WTC11 (cell line): ENCODE data around the gene GADL1. TPM values are rescaled to one million over a fixed set of nuclear protein-coding genes. Genes with fewer than 3 reads are reported as not detected.

ENCODE experiments used
- ATAC-seq: fragments of 200-7000 bp; cut with Tn5 transposase; 2 replicates; pipeline ENCODE4 v1.10.0; 2021; ENCODE audit warnings: mild to moderate bottlenecking, moderate library complexity
- CTCF ChIA-PET: fragments of 300-600 bp; sonication (Branson Sonifier 250); formaldehyde crosslinking; loops from one replicate; lab custom pipeline; 2021; ENCODE audit warnings: antibody characterized with exemption; lab: Charles Lee
- POLR2A ChIA-PET: fragments of 350-600 bp; sonication (Branson Sonifier 250); formaldehyde crosslinking; loops from one replicate; lab custom pipeline; 2021; ENCODE audit warnings: antibody characterized with exemption; lab: Charles Lee
- DNase-seq: peaks from one replicate; pipeline ENCODE4 v3.0.0; 2021; ENCODE audit warnings: low spot score
- H3K27ac Mint-ChIP-seq: 2 replicates; pipeline ENCODE4 v1.8.0; 2021; ENCODE audit warnings: mixed read lengths
- H3K27me3 Mint-ChIP-seq: 2 replicates; pipeline ENCODE4 v1.8.0; 2021; ENCODE audit warnings: low read depth, mild to moderate bottlenecking, moderate library complexity, mixed read lengths
- H3K36me3 Mint-ChIP-seq: 2 replicates; pipeline ENCODE4 v1.8.0; 2021; ENCODE audit warnings: mixed read lengths
- H3K4me1 Mint-ChIP-seq: 2 replicates; pipeline ENCODE4 v1.8.0; 2022; ENCODE audit warnings: mixed read lengths
- H3K4me3 Mint-ChIP-seq: 2 replicates; pipeline ENCODE4 v1.8.0; 2021; ENCODE audit warnings: mild to moderate bottlenecking, moderate library complexity, mixed read lengths
- H3K9me3 Mint-ChIP-seq: 2 replicates; pipeline ENCODE4 v1.8.0; 2021; ENCODE audit warnings: mixed read lengths
- ATF1 ChIP-seq: sonication (generic); formaldehyde crosslinking; IDR thresholded peaks from 2 replicates; pipeline ENCODE4 v1.8.1; 2023; ENCODE audit warnings: mild to moderate bottlenecking, moderate library complexity, missing genetic modification reagents
- CREB1 ChIP-seq: sonication (generic); formaldehyde crosslinking; IDR thresholded peaks from 2 replicates; pipeline ENCODE4 v1.8.0; 2023; ENCODE audit warnings: mild to moderate bottlenecking, missing genetic modification reagents
- EMX1 ChIP-seq: fragments of 250-450 bp; sonication (Bioruptor Pico); IDR thresholded peaks from 2 replicates; pipeline ENCODE4 v1.8.0; 2021; ENCODE audit warnings: mild to moderate bottlenecking
- FOXJ3 ChIP-seq: sonication (generic); formaldehyde crosslinking; IDR thresholded peaks from 2 replicates; pipeline ENCODE4 v1.9.0; 2021; ENCODE audit warnings: missing genetic modification reagents, mild to moderate bottlenecking, borderline replicate concordance
- FOXK1 ChIP-seq: sonication (generic); formaldehyde crosslinking; IDR thresholded peaks from 2 replicates; pipeline ENCODE4 v1.8.0; 2022; ENCODE audit warnings: mild to moderate bottlenecking, moderate library complexity, missing genetic modification reagents
- GABPB1 ChIP-seq: sonication (generic); formaldehyde crosslinking; IDR thresholded peaks from 2 replicates; pipeline ENCODE4 v1.8.1; 2023; ENCODE audit warnings: mild to moderate bottlenecking, missing genetic modification reagents
- GTF2I ChIP-seq: fragments of 250-450 bp; sonication (Bioruptor Pico); conservative IDR thresholded peaks from 2 replicates; pipeline ENCODE4 v1.4.0; 2021; ENCODE audit warnings: mild to moderate bottlenecking
- HMGA2 ChIP-seq: fragments of 250-450 bp; sonication (Bioruptor Pico); IDR thresholded peaks from 2 replicates; pipeline ENCODE4 v1.4.0; 2021; ENCODE audit warnings: mild to moderate bottlenecking, moderate library complexity
- PRRX2 ChIP-seq: fragments of 250-450 bp; sonication (Bioruptor Pico); IDR thresholded peaks from 2 replicates; pipeline ENCODE4 v1.8.0; 2021; ENCODE audit warnings: mild to moderate bottlenecking
- SOX15 ChIP-seq: fragments of 250-450 bp; sonication (Bioruptor Pico); IDR thresholded peaks from 2 replicates; pipeline ENCODE4 v1.9.0; 2021; ENCODE audit warnings: mild to moderate bottlenecking
- TEAD1 ChIP-seq: sonication (generic); formaldehyde crosslinking; IDR thresholded peaks from 2 replicates; pipeline ENCODE4 v1.8.0; 2022; ENCODE audit warnings: mild to moderate bottlenecking, missing genetic modification reagents
- TEAD4 ChIP-seq: sonication (generic); formaldehyde crosslinking; IDR thresholded peaks from 2 replicates; pipeline ENCODE4 v1.8.0; 2022; ENCODE audit warnings: mild to moderate bottlenecking, missing genetic modification reagents
- ZBTB21 ChIP-seq: sonication (generic); formaldehyde crosslinking; IDR thresholded peaks from 2 replicates; pipeline ENCODE4 v1.8.1; 2023; ENCODE audit warnings: mild to moderate bottlenecking, missing genetic modification reagents, borderline replicate concordance
- ZNF138 ChIP-seq: sonication (generic); formaldehyde crosslinking; conservative IDR thresholded peaks from 2 replicates; pipeline ENCODE4 v1.8.1; 2022; ENCODE audit warnings: mild to moderate bottlenecking, moderate library complexity, missing genetic modification reagents
- ZNF219 ChIP-seq: sonication (generic); formaldehyde crosslinking; IDR thresholded peaks from 2 replicates; pipeline ENCODE4 v1.8.0; 2023; ENCODE audit warnings: missing genetic modification reagents, mild to moderate bottlenecking, borderline replicate concordance
- ZNF317 ChIP-seq: sonication (generic); formaldehyde crosslinking; IDR thresholded peaks from 2 replicates; pipeline ENCODE4 v1.8.1; 2023; ENCODE audit warnings: low read depth, mild to moderate bottlenecking, moderate library complexity, missing genetic modification reagents, borderline replicate concordance
- total RNA-seq: library from RNA; stranded (reverse); gene quantifications from 3 replicates; pipeline ENCODE4 v1.2.3, GENCODE V29; 2021
- TF ChIP-seq, protein P1 (sequence below): fragments of 250-450 bp; sonication (Bioruptor Pico); conservative IDR thresholded peaks from 2 replicates; pipeline ENCODE4 v1.9.0; 2021; ENCODE audit warnings: mild to moderate bottlenecking
- TF ChIP-seq, protein P2 (sequence below): sonication (generic); formaldehyde crosslinking; conservative IDR thresholded peaks from 2 replicates; pipeline ENCODE4 v1.8.1; 2023; ENCODE audit warnings: mild to moderate bottlenecking, low read depth, missing genetic modification reagents, moderate library complexity
- TF ChIP-seq, protein P3 (sequence below): fragments of 200-600 bp; IDR thresholded peaks from 2 replicates; pipeline ENCODE4 v1.8.0; 2022; ENCODE audit warnings: antibody characterized with exemption
- TF ChIP-seq, protein P4 (sequence below): sonication (generic); formaldehyde crosslinking; IDR thresholded peaks from 2 replicates; pipeline ENCODE4 v1.8.0; 2022; ENCODE audit warnings: mild to moderate bottlenecking, missing genetic modification reagents
- TF ChIP-seq, protein P5 (sequence below): fragments of 250-450 bp; sonication (Bioruptor Pico); IDR thresholded peaks from 2 replicates; pipeline ENCODE4 v2.1.2; 2022; ENCODE audit warnings: mild to moderate bottlenecking, moderate library complexity
- TF ChIP-seq, protein P6 (sequence below): sonication (generic); formaldehyde crosslinking; IDR thresholded peaks from 2 replicates; pipeline ENCODE4 v1.8.1; 2023; ENCODE audit warnings: mild to moderate bottlenecking, missing genetic modification reagents

Gene GADL1
- total RNA-seq, 1 experiment from 2014 or later, result 0.15 TPM

DNA sequence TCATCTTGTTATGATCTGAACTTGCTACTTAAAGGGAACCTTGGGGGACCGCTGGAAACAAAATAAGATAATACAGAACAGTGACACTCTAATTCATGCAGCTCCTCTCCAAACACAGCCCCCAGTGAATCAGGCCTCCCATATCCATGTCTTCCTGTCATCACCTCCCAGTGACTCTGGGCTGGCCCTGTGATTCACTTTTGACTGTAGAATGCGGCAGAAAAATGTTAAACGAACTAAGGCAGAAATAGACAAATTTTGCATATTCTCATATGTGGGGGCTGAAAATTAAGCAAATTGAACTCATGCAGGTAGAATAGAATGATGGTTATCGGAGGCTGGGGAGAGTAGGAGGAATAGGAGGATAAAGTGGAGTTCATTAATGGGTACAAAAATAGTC lies 20.2 kb upstream of the GADL1 start:
- no peak for ATAC-seq
- TF ChIP-seq EMX1 (CRISPR knock-in tag) (no peak), TEAD4 (CRISPR knock-in tag) (no peak), ATF1 (CRISPR knock-in tag) (no peak), FOXJ3 (CRISPR knock-in tag) (no peak), ZNF138 (CRISPR knock-in tag) (no peak)
- Mint-ChIP-seq H3K27me3 (peaks cover 6% of the 10 kb centered on the region), H3K36me3 (no peaks in the 10 kb centered on the region), H3K4me1 (peaks cover 19% of the 10 kb centered on the region), H3K4me3 (no peak overlapping the region), H3K27ac (no peak overlapping the region), H3K9me3 (0 out of 2 replicates have a peak, but pooled peaks cover under 1% of the 10 kb centered on the region)
- DNase-seq, result no peak
- ChIA-PET CTCF (no interaction called here), POLR2A (no interaction called here)

DNA sequence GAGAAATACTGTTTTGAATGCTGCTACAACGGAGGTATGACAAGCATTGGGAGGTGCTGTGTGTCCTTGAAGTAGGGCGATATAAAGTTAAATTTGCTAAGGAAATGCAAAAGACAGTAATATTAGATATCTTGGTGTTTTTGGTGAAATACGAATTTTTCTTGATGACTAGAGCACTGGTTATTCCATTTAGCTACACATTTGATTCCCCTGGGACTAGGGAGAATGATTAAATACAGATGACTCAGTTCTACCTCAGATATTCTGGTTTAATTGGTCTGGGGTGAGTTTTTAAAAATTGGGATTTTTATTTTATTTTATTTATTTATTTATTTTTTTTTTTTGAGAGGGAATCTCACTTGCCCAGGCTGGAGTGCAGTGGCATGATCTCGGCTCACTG lies 18.7 kb upstream of the GADL1 start:
- TF ChIP-seq, protein P1, sequence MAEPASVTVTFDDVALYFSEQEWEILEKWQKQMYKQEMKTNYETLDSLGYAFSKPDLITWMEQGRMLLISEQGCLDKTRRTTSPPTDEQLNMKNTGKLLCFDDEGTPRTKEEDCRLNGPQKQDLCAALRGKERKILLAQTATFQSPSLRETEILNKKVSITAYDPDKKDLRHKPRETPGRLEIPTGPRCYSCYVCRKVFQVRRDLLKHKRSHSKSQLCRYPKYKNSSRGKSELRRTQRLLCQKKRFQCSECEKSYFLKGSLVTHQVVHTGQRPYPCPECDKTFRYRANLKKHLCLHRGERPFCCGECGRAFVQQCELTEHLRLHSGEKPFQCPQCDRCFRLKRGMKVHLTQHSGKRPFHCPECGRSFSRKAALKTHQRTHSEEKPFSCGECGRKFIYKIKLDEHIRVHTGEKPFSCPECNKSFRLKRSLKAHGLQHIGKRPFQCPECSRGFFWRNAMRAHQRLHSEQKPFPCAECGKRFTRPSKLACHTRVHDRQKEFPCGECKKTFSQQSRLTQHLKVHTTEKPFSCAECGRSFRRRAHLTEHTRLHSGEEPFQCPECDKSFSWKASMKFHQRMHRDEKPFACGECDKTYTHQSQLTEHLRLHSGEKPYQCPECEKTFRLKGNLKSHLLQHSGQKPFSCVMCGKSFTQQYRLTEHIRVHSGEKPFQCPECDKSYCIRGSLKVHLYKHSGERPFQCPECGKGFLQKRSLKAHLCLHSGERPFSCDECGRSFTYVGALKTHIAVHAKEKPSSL, result no peak
- no peak for TF ChIP-seq ZNF138 (CRISPR knock-in tag)
- TF ChIP-seq ZNF317, result no peak
- TF ChIP-seq, protein P2, sequence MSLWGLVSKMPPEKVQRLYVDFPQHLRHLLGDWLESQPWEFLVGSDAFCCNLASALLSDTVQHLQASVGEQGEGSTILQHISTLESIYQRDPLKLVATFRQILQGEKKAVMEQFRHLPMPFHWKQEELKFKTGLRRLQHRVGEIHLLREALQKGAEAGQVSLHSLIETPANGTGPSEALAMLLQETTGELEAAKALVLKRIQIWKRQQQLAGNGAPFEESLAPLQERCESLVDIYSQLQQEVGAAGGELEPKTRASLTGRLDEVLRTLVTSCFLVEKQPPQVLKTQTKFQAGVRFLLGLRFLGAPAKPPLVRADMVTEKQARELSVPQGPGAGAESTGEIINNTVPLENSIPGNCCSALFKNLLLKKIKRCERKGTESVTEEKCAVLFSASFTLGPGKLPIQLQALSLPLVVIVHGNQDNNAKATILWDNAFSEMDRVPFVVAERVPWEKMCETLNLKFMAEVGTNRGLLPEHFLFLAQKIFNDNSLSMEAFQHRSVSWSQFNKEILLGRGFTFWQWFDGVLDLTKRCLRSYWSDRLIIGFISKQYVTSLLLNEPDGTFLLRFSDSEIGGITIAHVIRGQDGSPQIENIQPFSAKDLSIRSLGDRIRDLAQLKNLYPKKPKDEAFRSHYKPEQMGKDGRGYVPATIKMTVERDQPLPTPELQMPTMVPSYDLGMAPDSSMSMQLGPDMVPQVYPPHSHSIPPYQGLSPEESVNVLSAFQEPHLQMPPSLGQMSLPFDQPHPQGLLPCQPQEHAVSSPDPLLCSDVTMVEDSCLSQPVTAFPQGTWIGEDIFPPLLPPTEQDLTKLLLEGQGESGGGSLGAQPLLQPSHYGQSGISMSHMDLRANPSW (CRISPR knock-in tag), result no peak
- TF ChIP-seq, protein P3, sequence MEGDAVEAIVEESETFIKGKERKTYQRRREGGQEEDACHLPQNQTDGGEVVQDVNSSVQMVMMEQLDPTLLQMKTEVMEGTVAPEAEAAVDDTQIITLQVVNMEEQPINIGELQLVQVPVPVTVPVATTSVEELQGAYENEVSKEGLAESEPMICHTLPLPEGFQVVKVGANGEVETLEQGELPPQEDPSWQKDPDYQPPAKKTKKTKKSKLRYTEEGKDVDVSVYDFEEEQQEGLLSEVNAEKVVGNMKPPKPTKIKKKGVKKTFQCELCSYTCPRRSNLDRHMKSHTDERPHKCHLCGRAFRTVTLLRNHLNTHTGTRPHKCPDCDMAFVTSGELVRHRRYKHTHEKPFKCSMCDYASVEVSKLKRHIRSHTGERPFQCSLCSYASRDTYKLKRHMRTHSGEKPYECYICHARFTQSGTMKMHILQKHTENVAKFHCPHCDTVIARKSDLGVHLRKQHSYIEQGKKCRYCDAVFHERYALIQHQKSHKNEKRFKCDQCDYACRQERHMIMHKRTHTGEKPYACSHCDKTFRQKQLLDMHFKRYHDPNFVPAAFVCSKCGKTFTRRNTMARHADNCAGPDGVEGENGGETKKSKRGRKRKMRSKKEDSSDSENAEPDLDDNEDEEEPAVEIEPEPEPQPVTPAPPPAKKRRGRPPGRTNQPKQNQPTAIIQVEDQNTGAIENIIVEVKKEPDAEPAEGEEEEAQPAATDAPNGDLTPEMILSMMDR, result no peak
- TF ChIP-seq SOX15 (CRISPR knock-in tag), result no peak
- TF ChIP-seq ZNF219 (CRISPR knock-in tag), result no peak
- no peak for TF ChIP-seq PRRX2 (CRISPR knock-in tag)
- no peak for TF ChIP-seq GTF2I (CRISPR knock-in tag)
- TF ChIP-seq TEAD1, result no peak
- no peak for TF ChIP-seq FOXK1 (CRISPR knock-in tag)
- no peak for TF ChIP-seq HMGA2 (CRISPR knock-in tag)
- ChIA-PET CTCF (interaction anchor here (0.7 to 1.5 kb wide), 3 partner anchors 20 to 534 kb away, joined by 3 to 6 read pairs (median 3); no protein-coding TSS in a partner anchor), POLR2A (no interaction called here)
- peaks cover 34% of the 10 kb centered on the region for H3K4me1 Mint-ChIP-seq
- H3K36me3 Mint-ChIP-seq, result no peaks in the 10 kb centered on the region
- peaks cover 6% of the 10 kb centered on the region for H3K27me3 Mint-ChIP-seq
- DNase-seq (no peak), ATAC-seq (no peak)
- no peak overlapping the region for H3K4me3 Mint-ChIP-seq
- H3K27ac Mint-ChIP-seq, result no peak overlapping the region
- H3K9me3 Mint-ChIP-seq, result no peaks in the 10 kb centered on the region

DNA sequence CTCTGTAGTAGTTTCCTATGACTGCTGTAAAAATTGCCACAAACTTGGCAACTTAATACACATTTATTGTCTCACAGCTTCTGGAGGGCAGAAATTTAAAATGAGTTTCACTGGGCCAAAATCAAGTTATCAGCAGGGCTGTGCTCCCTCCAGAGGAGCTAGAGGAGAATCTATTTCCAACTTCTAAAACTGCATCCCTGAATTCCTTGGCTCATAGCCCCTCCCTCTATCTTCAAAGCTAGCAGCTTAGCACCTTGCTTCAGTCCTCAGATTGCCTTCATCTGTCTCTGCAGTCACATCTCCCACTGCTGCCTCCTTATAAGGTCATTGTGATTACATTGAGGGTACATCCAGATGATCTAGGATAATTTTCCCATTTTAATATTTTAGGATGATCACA lies 17.8 kb upstream of the GADL1 start:
- CTCF ChIA-PET, result interaction anchor here (0.7 to 1.5 kb wide), 2 partner anchors 21 to 535 kb away, joined by 3 to 6 read pairs; no protein-coding TSS in a partner anchor
- POLR2A ChIA-PET, result no interaction called here
- Mint-ChIP-seq H3K27me3 (peaks cover 11% of the 10 kb centered on the region), H3K4me1 (peaks cover 32% of the 10 kb centered on the region), H3K27ac (no peak overlapping the region), H3K4me3 (no peak overlapping the region), H3K36me3 (no peaks in the 10 kb centered on the region), H3K9me3 (no peaks in the 10 kb centered on the region)
- ATAC-seq, result peak; percentile 78
- no peak for DNase-seq
- TF ChIP-seq, protein P4, sequence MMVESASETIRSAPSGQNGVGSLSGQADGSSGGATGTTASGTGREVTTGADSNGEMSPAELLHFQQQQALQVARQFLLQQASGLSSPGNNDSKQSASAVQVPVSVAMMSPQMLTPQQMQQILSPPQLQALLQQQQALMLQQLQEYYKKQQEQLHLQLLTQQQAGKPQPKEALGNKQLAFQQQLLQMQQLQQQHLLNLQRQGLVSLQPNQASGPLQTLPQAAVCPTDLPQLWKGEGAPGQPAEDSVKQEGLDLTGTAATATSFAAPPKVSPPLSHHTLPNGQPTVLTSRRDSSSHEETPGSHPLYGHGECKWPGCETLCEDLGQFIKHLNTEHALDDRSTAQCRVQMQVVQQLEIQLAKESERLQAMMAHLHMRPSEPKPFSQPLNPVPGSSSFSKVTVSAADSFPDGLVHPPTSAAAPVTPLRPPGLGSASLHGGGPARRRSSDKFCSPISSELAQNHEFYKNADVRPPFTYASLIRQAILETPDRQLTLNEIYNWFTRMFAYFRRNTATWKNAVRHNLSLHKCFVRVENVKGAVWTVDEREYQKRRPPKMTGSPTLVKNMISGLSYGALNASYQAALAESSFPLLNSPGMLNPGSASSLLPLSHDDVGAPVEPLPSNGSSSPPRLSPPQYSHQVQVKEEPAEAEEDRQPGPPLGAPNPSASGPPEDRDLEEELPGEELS, result no peak
- TF ChIP-seq CREB1 (CRISPR knock-in tag) (no peak), GABPB1 (CRISPR knock-in tag) (no peak), GTF2I (CRISPR knock-in tag) (no peak), ZBTB21 (no peak)
- TF ChIP-seq, protein P5, sequence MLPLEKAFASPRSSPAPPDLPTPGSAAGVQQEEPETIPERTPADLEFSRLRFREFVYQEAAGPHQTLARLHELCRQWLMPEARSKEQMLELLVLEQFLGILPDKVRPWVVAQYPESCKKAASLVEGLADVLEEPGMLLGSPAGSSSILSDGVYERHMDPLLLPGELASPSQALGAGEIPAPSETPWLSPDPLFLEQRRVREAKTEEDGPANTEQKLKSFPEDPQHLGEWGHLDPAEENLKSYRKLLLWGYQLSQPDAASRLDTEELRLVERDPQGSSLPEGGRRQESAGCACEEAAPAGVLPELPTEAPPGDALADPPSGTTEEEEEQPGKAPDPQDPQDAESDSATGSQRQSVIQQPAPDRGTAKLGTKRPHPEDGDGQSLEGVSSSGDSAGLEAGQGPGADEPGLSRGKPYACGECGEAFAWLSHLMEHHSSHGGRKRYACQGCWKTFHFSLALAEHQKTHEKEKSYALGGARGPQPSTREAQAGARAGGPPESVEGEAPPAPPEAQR, result no peak
- TF ChIP-seq, protein P6, sequence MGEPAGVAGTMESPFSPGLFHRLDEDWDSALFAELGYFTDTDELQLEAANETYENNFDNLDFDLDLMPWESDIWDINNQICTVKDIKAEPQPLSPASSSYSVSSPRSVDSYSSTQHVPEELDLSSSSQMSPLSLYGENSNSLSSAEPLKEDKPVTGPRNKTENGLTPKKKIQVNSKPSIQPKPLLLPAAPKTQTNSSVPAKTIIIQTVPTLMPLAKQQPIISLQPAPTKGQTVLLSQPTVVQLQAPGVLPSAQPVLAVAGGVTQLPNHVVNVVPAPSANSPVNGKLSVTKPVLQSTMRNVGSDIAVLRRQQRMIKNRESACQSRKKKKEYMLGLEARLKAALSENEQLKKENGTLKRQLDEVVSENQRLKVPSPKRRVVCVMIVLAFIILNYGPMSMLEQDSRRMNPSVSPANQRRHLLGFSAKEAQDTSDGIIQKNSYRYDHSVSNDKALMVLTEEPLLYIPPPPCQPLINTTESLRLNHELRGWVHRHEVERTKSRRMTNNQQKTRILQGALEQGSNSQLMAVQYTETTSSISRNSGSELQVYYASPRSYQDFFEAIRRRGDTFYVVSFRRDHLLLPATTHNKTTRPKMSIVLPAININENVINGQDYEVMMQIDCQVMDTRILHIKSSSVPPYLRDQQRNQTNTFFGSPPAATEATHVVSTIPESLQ (CRISPR knock-in tag), result no peak
